ENCODE measurements around the gene THAP9.

THAP9 gene

GRCh38 chr4:82947498-82947897 is 47.0 kb downstream of the THAP9 start:
- no peak overlapping the region for H2BK15ac ChIP-seq (ENCODE audit: low read length)
- no peak overlapping the region for H3K4me3 ChIP-seq (ENCODE audit: low read length in 2 of 2)
- no peaks in the 10 kb centered on the region for H3K4me1 ChIP-seq (ENCODE audit: control insufficient read depth in 2 of 2, insufficient read depth in 1 of 2, low read depth in 1 of 2, low read length in 2 of 2)
- H3K23ac ChIP-seq (ENCODE audit: low read depth, low read length, poor library complexity), result no peak overlapping the region
- H3K18ac ChIP-seq (ENCODE audit: low read length), result no peak overlapping the region
- H2AFZ ChIP-seq (ENCODE audit: low read length), result no peak overlapping the region
- H3K36me3 ChIP-seq (replicated peaks in 1 of 2; ENCODE audit: control insufficient read depth in 2 of 2, insufficient read depth in 2 of 2, low read length in 2 of 2), result peaks cover 2 to 28% of the 10 kb centered on the region in 2 donors
- H3K27me3 ChIP-seq (ENCODE audit: control insufficient read depth in 3 of 3, insufficient read depth in 3 of 3, low read depth in 1 of 3, low read length in 3 of 3), result no peaks in the 10 kb centered on the region
- H3K4ac ChIP-seq (ENCODE audit: low read length), result no peak overlapping the region
- H3K27ac ChIP-seq (replicated peaks; ENCODE audit: low read length), result no peak overlapping the region
- no peak overlapping the region for H2AK5ac ChIP-seq (ENCODE audit: low read depth, low read length)
- H2BK12ac ChIP-seq (ENCODE audit: low read length), result no peak overlapping the region
- H3K79me1 ChIP-seq (ENCODE audit: low read depth, low read length), result no peaks in the 10 kb centered on the region
- H2BK5ac ChIP-seq (ENCODE audit: low read length), result no peak overlapping the region
- no peak for DNase-seq (ENCODE audit: low spot score)
- H3K9me3 ChIP-seq (replicated peaks in 1 of 2; ENCODE audit: control insufficient read depth in 2 of 2, insufficient read depth in 1 of 2, low read depth in 1 of 2, low read length in 2 of 2), result no peaks in the 10 kb centered on the region
- no peak overlapping the region for H4K91ac ChIP-seq (ENCODE audit: low read depth, low read length, poor library complexity)
- no peak overlapping the region for H4K8ac ChIP-seq (ENCODE audit: low read depth, low read length)
- no peak overlapping the region for H3K14ac ChIP-seq (ENCODE audit: low read length)
- H2BK120ac ChIP-seq (ENCODE audit: low read depth, low read length), result no peak overlapping the region
- H3K9ac ChIP-seq (ENCODE audit: low read depth, low read length, poor library complexity), result no peak overlapping the region
- no peak overlapping the region for H3K4me2 ChIP-seq (ENCODE audit: insufficient read depth, low read length, poor library complexity, severe bottlenecking)

DNA sequence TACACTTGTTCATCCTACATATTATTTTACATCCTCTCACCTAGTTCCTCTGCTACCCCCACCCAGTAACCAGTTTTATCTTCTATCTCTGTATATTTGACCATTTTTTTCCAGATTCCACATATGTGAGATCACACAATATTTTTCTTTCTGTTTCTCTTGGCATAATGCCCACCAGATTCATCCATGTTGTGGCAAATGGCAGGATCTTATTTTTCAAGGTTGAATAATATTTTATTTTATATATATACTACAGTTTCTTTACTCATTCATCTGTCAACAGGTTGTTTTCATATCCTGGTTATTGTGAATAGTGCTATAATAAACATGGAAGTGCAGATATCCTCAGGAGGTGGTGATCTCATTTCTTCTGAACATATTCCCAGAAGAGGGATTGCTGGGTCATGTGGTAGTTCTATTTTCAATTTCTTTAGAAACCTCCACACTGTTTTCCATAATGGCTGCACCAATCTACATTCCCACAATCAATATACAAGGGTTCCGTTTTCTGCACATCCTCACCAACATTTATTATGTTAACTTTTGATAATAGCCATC is 48.2 kb downstream of the THAP9 start:
- H2AFZ ChIP-seq (ENCODE audit: low read length), result no peak overlapping the region
- H3K4me3 ChIP-seq (ENCODE audit: low read length in 2 of 2), result no peak overlapping the region
- H3K79me1 ChIP-seq (ENCODE audit: low read depth, low read length), result no peaks in the 10 kb centered on the region
- no peak overlapping the region for H2BK15ac ChIP-seq (ENCODE audit: low read length)
- no peak overlapping the region for H3K4me2 ChIP-seq (ENCODE audit: insufficient read depth, low read length, poor library complexity, severe bottlenecking)
- H3K14ac ChIP-seq (ENCODE audit: low read length), result no peak overlapping the region
- H4K91ac ChIP-seq (ENCODE audit: low read depth, low read length, poor library complexity), result no peak overlapping the region
- no peak overlapping the region for H2BK12ac ChIP-seq (ENCODE audit: low read length)
- H2AK5ac ChIP-seq (ENCODE audit: low read depth, low read length), result no peak overlapping the region
- no peak overlapping the region for H4K8ac ChIP-seq (ENCODE audit: low read depth, low read length)
- H3K9ac ChIP-seq (ENCODE audit: low read depth, low read length, poor library complexity), result no peak overlapping the region
- no peak for DNase-seq (ENCODE audit: low spot score)
- no peak overlapping the region for H3K4ac ChIP-seq (ENCODE audit: low read length)
- H3K36me3 ChIP-seq (replicated peaks in 1 of 2; ENCODE audit: control insufficient read depth in 2 of 2, insufficient read depth in 2 of 2, low read length in 2 of 2), result peaks cover 0 to 29% of the 10 kb centered on the region in 2 donors
- no peaks in the 10 kb centered on the region for H3K9me3 ChIP-seq (replicated peaks in 1 of 2; ENCODE audit: control insufficient read depth in 2 of 2, insufficient read depth in 1 of 2, low read depth in 1 of 2, low read length in 2 of 2)
- H2BK5ac ChIP-seq (ENCODE audit: low read length), result no peak overlapping the region
- no peaks in the 10 kb centered on the region for H3K27me3 ChIP-seq (ENCODE audit: control insufficient read depth in 3 of 3, insufficient read depth in 3 of 3, low read depth in 1 of 3, low read length in 3 of 3)
- H2BK120ac ChIP-seq (ENCODE audit: low read depth, low read length), result no peak overlapping the region
- H3K27ac ChIP-seq (replicated peaks; ENCODE audit: low read length), result no peak overlapping the region
- H3K18ac ChIP-seq (ENCODE audit: low read length), result no peak overlapping the region
- no CpG with 5 or more reads among the region's 1 CpG for WGBS, 2 donors (ENCODE audit: extremely low coverage in 2 of 2, insufficient read length in 2 of 2, insufficient replicate concordance in 1 of 2)
- H3K23ac ChIP-seq (ENCODE audit: low read depth, low read length, poor library complexity), result no peak overlapping the region
- no peaks in the 10 kb centered on the region for H3K4me1 ChIP-seq (ENCODE audit: control insufficient read depth in 2 of 2, insufficient read depth in 1 of 2, low read depth in 1 of 2, low read length in 2 of 2)

DNA sequence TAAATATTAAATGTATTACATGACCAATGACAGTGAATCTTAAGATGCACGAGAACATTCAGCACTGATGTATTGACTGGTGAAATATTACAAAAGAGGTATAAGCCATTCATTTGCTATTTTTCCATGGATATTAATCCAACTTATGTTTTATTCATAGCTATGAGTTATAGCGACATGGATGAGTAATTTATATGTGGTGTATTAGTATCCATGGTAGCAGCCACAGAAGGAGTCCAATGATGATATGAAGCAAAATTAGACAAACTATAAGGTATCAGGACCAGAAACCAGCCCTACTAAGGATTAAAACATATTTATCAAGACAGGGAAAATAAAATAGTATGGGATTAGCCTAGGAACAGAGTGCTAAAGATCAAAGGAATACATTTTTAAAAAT is 50.7 kb downstream of the THAP9 start:
- Histone ChIP-seq H3K79me1 (ENCODE audit: low read depth, low read length) (no peaks in the 10 kb centered on the region), H3K4ac (ENCODE audit: low read length) (no peak overlapping the region), H2AK5ac (ENCODE audit: low read depth, low read length) (no peak overlapping the region), H2BK15ac (ENCODE audit: low read length) (no peak overlapping the region), H3K18ac (ENCODE audit: low read length) (no peak overlapping the region), H3K14ac (ENCODE audit: low read length) (no peak overlapping the region), H4K91ac (ENCODE audit: low read depth, low read length, poor library complexity) (no peak overlapping the region), H3K9me3 (replicated peaks in 1 of 2; ENCODE audit: control insufficient read depth in 2 of 2, insufficient read depth in 1 of 2, low read depth in 1 of 2, low read length in 2 of 2) (no peaks in the 10 kb centered on the region), H3K4me2 (ENCODE audit: insufficient read depth, low read length, poor library complexity, severe bottlenecking) (no peak overlapping the region), H3K9ac (ENCODE audit: low read depth, low read length, poor library complexity) (no peak overlapping the region), H2BK12ac (ENCODE audit: low read length) (no peak overlapping the region), H2BK120ac (ENCODE audit: low read depth, low read length) (no peak overlapping the region), H3K27ac (replicated peaks; ENCODE audit: low read length) (no peak overlapping the region), H2BK5ac (ENCODE audit: low read length) (no peak overlapping the region), H2AFZ (ENCODE audit: low read length) (no peak overlapping the region), H3K36me3 (replicated peaks in 1 of 2; ENCODE audit: control insufficient read depth in 2 of 2, insufficient read depth in 2 of 2, low read length in 2 of 2) (peaks cover 0 to 17% of the 10 kb centered on the region in 2 donors), H3K27me3 (ENCODE audit: control insufficient read depth in 3 of 3, insufficient read depth in 3 of 3, low read depth in 1 of 3, low read length in 3 of 3) (no peaks in the 10 kb centered on the region), H3K4me3 (ENCODE audit: low read length in 2 of 2) (no peak overlapping the region), H4K8ac (ENCODE audit: low read depth, low read length) (no peak overlapping the region), H3K4me1 (ENCODE audit: control insufficient read depth in 2 of 2, insufficient read depth in 1 of 2, low read depth in 1 of 2, low read length in 2 of 2) (no peaks in the 10 kb centered on the region), H3K23ac (ENCODE audit: low read depth, low read length, poor library complexity) (no peak overlapping the region)
- no CpG with 5 or more reads among the region's 2 CpGs for WGBS, 2 donors (ENCODE audit: extremely low coverage in 2 of 2, insufficient read length in 2 of 2, insufficient replicate concordance in 1 of 2)
- no peak for DNase-seq (ENCODE audit: low spot score)

GRCh38 chr4:82954212-82954611 is 53.7 kb downstream of the THAP9 start:
- no CpG with 5 or more reads among the region's 4 CpGs for WGBS, 2 donors (ENCODE audit: extremely low coverage in 2 of 2, insufficient read length in 2 of 2, insufficient replicate concordance in 1 of 2)
- H3K36me3 ChIP-seq (replicated peaks in 1 of 2; ENCODE audit: control insufficient read depth in 2 of 2, insufficient read depth in 2 of 2, low read length in 2 of 2), result peaks cover 0 to 17% of the 10 kb centered on the region in 2 donors

More at GRCh38 chr4:82954212-82954611, 53.7 kb downstream of the THAP9 start:
- Histone ChIP-seq H2BK15ac (ENCODE audit: low read length) (no peak overlapping the region), H4K91ac (ENCODE audit: low read depth, low read length, poor library complexity) (no peak overlapping the region), H2BK5ac (ENCODE audit: low read length) (no peak overlapping the region), H3K18ac (ENCODE audit: low read length) (no peak overlapping the region), H2BK12ac (ENCODE audit: low read length) (no peak overlapping the region), H3K4ac (ENCODE audit: low read length) (no peak overlapping the region), H4K8ac (ENCODE audit: low read depth, low read length) (no peak overlapping the region), H3K4me2 (ENCODE audit: insufficient read depth, low read length, poor library complexity, severe bottlenecking) (no peak overlapping the region), H3K79me1 (ENCODE audit: low read depth, low read length) (no peaks in the 10 kb centered on the region), H3K9me3 (replicated peaks in 1 of 2; ENCODE audit: control insufficient read depth in 2 of 2, insufficient read depth in 1 of 2, low read depth in 1 of 2, low read length in 2 of 2) (no peaks in the 10 kb centered on the region), H2AK5ac (ENCODE audit: low read depth, low read length) (no peak overlapping the region), H3K14ac (ENCODE audit: low read length) (no peak overlapping the region), H2BK120ac (ENCODE audit: low read depth, low read length) (no peak overlapping the region), H3K27ac (replicated peaks; ENCODE audit: low read length) (no peak overlapping the region), H3K4me1 (ENCODE audit: control insufficient read depth in 2 of 2, insufficient read depth in 1 of 2, low read depth in 1 of 2, low read length in 2 of 2) (no peaks in the 10 kb centered on the region), H3K9ac (ENCODE audit: low read depth, low read length, poor library complexity) (no peak overlapping the region), H3K4me3 (ENCODE audit: low read length in 2 of 2) (no peak overlapping the region), H3K23ac (ENCODE audit: low read depth, low read length, poor library complexity) (no peak overlapping the region), H3K27me3 (ENCODE audit: control insufficient read depth in 3 of 3, insufficient read depth in 3 of 3, low read depth in 1 of 3, low read length in 3 of 3) (no peaks in the 10 kb centered on the region), H2AFZ (ENCODE audit: low read length) (no peak overlapping the region)
- no peak for DNase-seq (ENCODE audit: low spot score)
